C4-2B (cell line): Measurements from ENCODE around the gene WDR62.
"Not testable (repeated sequence)": the region's sequence is repeated elsewhere in the genome, so short reads cannot be mapped to it uniquely, and the experiment has no call there.

Experiments used
- H3K27ac ChIP-seq: fragments of 450-650 bp; 2 replicates; pipeline ENCODE4 v1.5.1; 2017
- ZFX ChIP-seq: fragments of 450-650 bp; IDR thresholded peaks from 2 replicates; pipeline ENCODE4 v1.6.1; 2017
- TF ChIP-seq, protein P1 (sequence below): fragments of 450-650 bp; conservative IDR thresholded peaks from 2 replicates; pipeline ENCODE4 v1.5.1; 2017; ENCODE audit warnings: mild to moderate bottlenecking

Gene WDR62

GRCh38 chr19:36058481-36059179 is 3.9 kb downstream of the WDR62 start:
- no peak overlapping the region for H3K27ac ChIP-seq
- TF ChIP-seq ZFX: no peak
- TF ChIP-seq, protein P1, sequence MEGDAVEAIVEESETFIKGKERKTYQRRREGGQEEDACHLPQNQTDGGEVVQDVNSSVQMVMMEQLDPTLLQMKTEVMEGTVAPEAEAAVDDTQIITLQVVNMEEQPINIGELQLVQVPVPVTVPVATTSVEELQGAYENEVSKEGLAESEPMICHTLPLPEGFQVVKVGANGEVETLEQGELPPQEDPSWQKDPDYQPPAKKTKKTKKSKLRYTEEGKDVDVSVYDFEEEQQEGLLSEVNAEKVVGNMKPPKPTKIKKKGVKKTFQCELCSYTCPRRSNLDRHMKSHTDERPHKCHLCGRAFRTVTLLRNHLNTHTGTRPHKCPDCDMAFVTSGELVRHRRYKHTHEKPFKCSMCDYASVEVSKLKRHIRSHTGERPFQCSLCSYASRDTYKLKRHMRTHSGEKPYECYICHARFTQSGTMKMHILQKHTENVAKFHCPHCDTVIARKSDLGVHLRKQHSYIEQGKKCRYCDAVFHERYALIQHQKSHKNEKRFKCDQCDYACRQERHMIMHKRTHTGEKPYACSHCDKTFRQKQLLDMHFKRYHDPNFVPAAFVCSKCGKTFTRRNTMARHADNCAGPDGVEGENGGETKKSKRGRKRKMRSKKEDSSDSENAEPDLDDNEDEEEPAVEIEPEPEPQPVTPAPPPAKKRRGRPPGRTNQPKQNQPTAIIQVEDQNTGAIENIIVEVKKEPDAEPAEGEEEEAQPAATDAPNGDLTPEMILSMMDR: no peak

- TF ChIP-seq, protein P1: no peak
- no peak for TF ChIP-seq ZFX
- no peak overlapping the region for H3K27ac ChIP-seq
These were observed 4.6 kb downstream of the WDR62 start for GRCh38 chr19:36059180-36059910.

- H3K27ac ChIP-seq: no peak overlapping the region
- TF ChIP-seq, protein P1: no peak
- TF ChIP-seq ZFX: no peak
These were observed 5.7 kb downstream of the WDR62 start for GRCh38 chr19:36060430-36060829.

GRCh38 chr19:36061367-36061766 is 6.7 kb downstream of the WDR62 start:
- TF ChIP-seq ZFX: no peak
- TF ChIP-seq, protein P1: no peak
- no peak overlapping the region for H3K27ac ChIP-seq

DNA sequence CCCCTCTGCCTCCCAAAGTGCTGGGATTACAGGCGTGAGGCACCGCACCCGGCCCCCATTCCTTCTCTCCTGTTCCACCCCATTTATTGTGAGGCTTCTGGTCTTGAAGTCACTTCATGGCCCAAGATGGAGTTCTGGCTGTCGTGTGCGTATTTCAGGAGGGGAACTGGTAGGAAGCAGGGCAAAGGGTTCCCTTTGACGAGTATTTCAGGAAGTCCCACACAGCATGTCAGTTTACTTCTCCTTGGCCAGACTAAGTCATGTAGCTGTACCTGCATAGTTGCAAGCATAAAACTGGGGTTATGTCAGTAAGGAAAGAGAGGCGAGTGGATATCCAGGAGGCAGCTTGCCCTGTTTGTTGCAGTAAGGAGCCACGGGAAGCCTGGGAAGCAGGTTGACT is 10.1 kb downstream of the WDR62 start:
- no peak overlapping the region for H3K27ac ChIP-seq
- no peak for TF ChIP-seq ZFX
- TF ChIP-seq, protein P1: no peak

GRCh38 chr19:36067681-36068080 is 13.0 kb downstream of the WDR62 start:
- H3K27ac ChIP-seq: no peak overlapping the region
- no peak for TF ChIP-seq ZFX
- TF ChIP-seq, protein P1: no peak

DNA sequence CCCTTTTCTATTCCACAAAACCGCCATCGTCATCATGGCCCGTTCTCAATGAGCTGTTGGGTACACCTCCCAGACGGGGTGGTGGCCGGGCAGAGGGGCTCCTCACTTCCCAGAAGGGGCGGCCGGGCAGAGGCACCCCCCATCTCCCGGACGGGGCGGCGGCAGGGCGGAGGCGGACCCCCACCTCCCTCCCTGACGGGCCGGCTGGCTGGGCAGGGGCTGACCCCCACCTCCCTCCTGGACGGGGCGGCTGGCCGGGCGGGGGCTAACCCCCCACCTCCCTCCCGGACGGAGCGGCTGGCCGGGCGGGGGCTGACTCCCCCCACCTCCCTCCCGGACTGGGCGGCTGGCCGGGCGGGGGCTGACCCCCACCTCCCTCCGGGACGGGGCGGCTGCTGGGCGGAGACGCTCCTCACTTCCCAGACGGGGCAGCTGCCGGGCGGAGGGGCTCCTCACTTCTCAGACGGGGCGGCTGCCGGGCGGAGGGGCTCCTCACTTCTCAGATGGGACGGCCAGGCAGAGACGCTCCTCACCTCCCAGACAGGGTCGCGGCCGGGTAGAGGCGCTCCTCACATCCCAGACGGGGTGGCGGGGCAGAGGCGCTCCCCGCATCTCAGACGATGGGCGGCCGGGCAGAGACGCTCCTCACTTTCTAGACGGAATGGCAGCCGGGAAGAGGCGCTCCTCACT is 14.3 kb downstream of the WDR62 start:
- H3K27ac ChIP-seq: not testable (repeated sequence)
